RWPE1 (cell line): ENCODE results near the gene FN1.

Experiments used
- CTCF ChIA-PET: fragments of 350-600 bp; sonication (Branson Sonifier 250); formaldehyde crosslinking; extraction: SDS; loops from one replicate; lab custom pipeline; 2021; lab: Yijun Ruan, JAX
- POLR2A ChIA-PET: fragments of 400-600 bp; formaldehyde crosslinking; extraction: SDS; loops from one replicate; lab custom pipeline; 2020; ENCODE audit warnings: antibody characterized with exemption; ENCODE audit not compliant: low non-redundant PET; lab: Yijun Ruan, JAX
- DNase-seq: peaks from one replicate; pipeline ENCODE4 v3.0.0; 2012; ENCODE audit warnings: low spot score
- H3K27ac ChIP-seq: fragments of 450-650 bp; 2 replicates; pipeline ENCODE4 v1.5.1; 2017
- CTCF ChIP-seq: fragments of 450-650 bp; conservative IDR thresholded peaks from 2 replicates; pipeline ENCODE4 v1.5.1; 2017; ENCODE audit warnings: low read depth, mild to moderate bottlenecking

Gene FN1

GRCh38 chr2:215454519-215455246, 18.8 kb upstream of the FN1 start:
- CTCF ChIA-PET: interaction anchor here (0.7 to 1.1 kb wide), 5 partner anchors 25 to 478 kb away, joined by 3 to 5 read pairs (median 4); no protein-coding TSS in a partner anchor
- TF ChIP-seq CTCF: peak; percentile 75
- no peak overlapping the region for H3K27ac ChIP-seq
- peak; percentile 44 for DNase-seq
- POLR2A ChIA-PET: no interaction called here

GRCh38 chr2:215452725-215453124, 16.9 kb upstream of the FN1 start:
- no peak overlapping the region for H3K27ac ChIP-seq
- CTCF ChIA-PET: no interaction called here
- TF ChIP-seq CTCF: no peak
- no peak for DNase-seq
- POLR2A ChIA-PET: no interaction called here

GRCh38 chr2:215451012-215451756, 15.3 kb upstream of the FN1 start:
- no peak overlapping the region for H3K27ac ChIP-seq
- ChIA-PET CTCF (interaction anchor here (0.7 kb wide), 1 partner anchor 33 kb away, joined by 3 read pairs; no protein-coding TSS in a partner anchor), POLR2A (no interaction called here)

GRCh38 chr2:215450188-215451011, 14.5 kb upstream of the FN1 start:
- CTCF ChIA-PET: no interaction called here

More at GRCh38 chr2:215451012-215451756, 15.3 kb upstream of the FN1 start:
- TF ChIP-seq CTCF: no peak
- DNase-seq: no peak

GRCh38 chr2:215447673-215448081, 11.8 kb upstream of the FN1 start:
- ChIA-PET CTCF (no interaction called here), POLR2A (no interaction called here)
- no peak for TF ChIP-seq CTCF
- H3K27ac ChIP-seq: no peak overlapping the region
- DNase-seq: no peak

More at GRCh38 chr2:215450188-215451011, 14.5 kb upstream of the FN1 start:
- no peak for TF ChIP-seq CTCF
- POLR2A ChIA-PET: no interaction called here
- no peak for DNase-seq
- H3K27ac ChIP-seq: no peak overlapping the region

GRCh38 chr2:215447056-215447455, 11.2 kb upstream of the FN1 start:
- CTCF ChIA-PET: no interaction called here
- no peak overlapping the region for H3K27ac ChIP-seq
- no peak for DNase-seq
- TF ChIP-seq CTCF: no peak
- POLR2A ChIA-PET: no interaction called here
